OCI-LY7 (cell line): ENCODE measurements around the gene TMBIM1. TPM values are rescaled to one million over a fixed set of nuclear protein-coding genes. Genes with fewer than 3 reads are reported as not detected.

Source experiments
- BruUV-seq: library from RNA; stranded (reverse); fragments of 400-500 nt; replicated peaks from 2 replicates; lab custom pipeline; 2021; lab: Mats Ljungman, UMichigan
- CTCF ChIA-PET: fragments of 300-600 bp; sonication (Branson Sonifier 250); formaldehyde crosslinking; loops from one replicate; lab custom pipeline; 2022; ENCODE audit warnings: antibody characterized with exemption; ENCODE audit not compliant: unreplicated experiment; lab: Charles Lee
- POLR2A ChIA-PET: fragments of 300-600 bp; sonication (Branson Sonifier 250); formaldehyde crosslinking; loops from one replicate; lab custom pipeline; 2022; ENCODE audit warnings: antibody characterized with exemption; lab: Charles Lee
- DNase-seq: peaks from one replicate; pipeline ENCODE4 v3.0.0-alpha.2; 2015; ENCODE audit warnings: low spot score
- H2AFZ ChIP-seq: fragments of 200-600 bp; sonication (generic), shearing (Covaris generic); 2 replicates; pipeline ENCODE4 v1.6.1; 2014; ENCODE audit warnings: mild to moderate bottlenecking, antibody characterized with exemption, low read length, moderate library complexity
- H3K27ac ChIP-seq: fragments of 200-600 bp; sonication (generic); 2 replicates; pipeline ENCODE4 v1.5.1; 2014; ENCODE audit warnings: mixed run types, low read depth, mild to moderate bottlenecking, moderate library complexity, low read length, inconsistent platforms; ENCODE audit not compliant: poor library complexity, severe bottlenecking
- H3K36me3 ChIP-seq: fragments of 200-600 bp; sonication (generic); 2 replicates; pipeline ENCODE4 v1.6.1; 2014; ENCODE audit warnings: mild to moderate bottlenecking, antibody characterized with exemption, low read length, moderate library complexity, mixed read lengths; ENCODE audit not compliant: insufficient read depth
- H3K4me1 ChIP-seq: fragments of 200-600 bp; sonication (generic); 2 replicates; pipeline ENCODE4 v1.5.1; 2014; ENCODE audit warnings: mild to moderate bottlenecking, low read length; ENCODE audit not compliant: insufficient read depth, poor library complexity, severe bottlenecking
- H3K4me2 ChIP-seq: fragments of 200-600 bp; sonication (generic); 2 replicates; pipeline ENCODE4 v1.6.1; 2014; ENCODE audit warnings: mild to moderate bottlenecking, low read length
- H3K4me3 ChIP-seq: fragments of 200-600 bp; sonication (generic); 2 replicates; pipeline ENCODE4 v1.5.1; 2014; ENCODE audit warnings: mild to moderate bottlenecking, low read depth, low read length; ENCODE audit not compliant: poor library complexity, severe bottlenecking
- H3K79me2 ChIP-seq: fragments of 200-600 bp; sonication (generic); 2 replicates; pipeline ENCODE4 v1.6.1; 2016; ENCODE audit warnings: low read depth, mild to moderate bottlenecking, low read length, moderate library complexity, mixed read lengths; ENCODE audit not compliant: insufficient read depth
- H3K9me2 ChIP-seq: fragments of 200-600 bp; sonication (generic); 2 replicates; pipeline ENCODE4 v1.6.1; 2016; ENCODE audit warnings: mild to moderate bottlenecking, low read length, mixed read lengths; ENCODE audit not compliant: insufficient read depth
- H3K9me3 ChIP-seq: fragments of 200-600 bp; sonication (generic); 2 replicates; pipeline ENCODE4 v1.6.1; 2014; ENCODE audit warnings: mild to moderate bottlenecking, mixed run types, low read length, mixed read lengths
- H4K20me1 ChIP-seq: fragments of 200-600 bp; sonication (generic); 2 replicates; pipeline ENCODE4 v1.6.1; 2014; ENCODE audit warnings: mild to moderate bottlenecking, antibody characterized with exemption, low read length, moderate library complexity, mixed read lengths; ENCODE audit not compliant: insufficient read depth
- CTCF ChIP-seq: fragments of 200-600 bp; sonication (generic); conservative IDR thresholded peaks from 2 replicates; pipeline ENCODE4 v1.5.1; 2014; ENCODE audit warnings: mild to moderate bottlenecking, antibody characterized with exemption, low read length, moderate library complexity, mixed read lengths
- EZH2phosphoT487 ChIP-seq: fragments of 200-600 bp; sonication (generic); IDR thresholded peaks from 2 replicates; pipeline ENCODE4 v1.6.1; 2018; ENCODE audit warnings: low read depth, borderline replicate concordance, mild to moderate bottlenecking, mixed run types, antibody characterized with exemption, low read length, moderate library complexity, mixed read lengths
- intact Hi-C: fragments of 100-400 bp; cut with micrococcal nuclease; formaldehyde crosslinking; loops from one replicate; pipeline ENCODE4 v1.10.0; 2022; ENCODE audit not compliant: unreplicated experiment
- total RNA-seq, 2 experiments: library from RNA; depleted of rRNA in 1 of 2; stranded (reverse); fragments of >200 nt in 1 of 2; shearing (Covaris generic) in 1 of 2; gene quantifications; 2 replicates each; pipeline ENCODE4 v1.2.3, GENCODE V29; 2014 to 2022

TMBIM1 gene
- total RNA-seq, 2 experiments from 2014 or later, result 27.6 to 30.3 TPM

GRCh38 chr2:218293715-218294429, 1.6 kb upstream of the TMBIM1 start:
- no peak overlapping the region for H3K27ac ChIP-seq
- H2AFZ ChIP-seq, result no peak overlapping the region; the same call in 1 of the 2 replicates
- H3K9me2 ChIP-seq, result no peaks in the 10 kb centered on the region
- ChIA-PET POLR2A (interaction anchor here (0.7 to 1.4 kb wide), 7 partner anchors 9 to 378 kb away, joined by 3 to 6 read pairs (median 3); partner anchors contain the start of genes AAMP, CTDSP1, PNKD and RNF25), CTCF (interaction anchor here (0.8 kb wide), 1 partner anchor 9 kb away, joined by 3 read pairs; no protein-coding TSS in a partner anchor)
- no peak overlapping the region for H3K4me3 ChIP-seq
- peaks cover 65% of the 10 kb centered on the region for H3K4me1 ChIP-seq
- no peaks in the 10 kb centered on the region for H3K36me3 ChIP-seq
- TF ChIP-seq CTCF, result no peak
- no peak for TF ChIP-seq EZH2phosphoT487
- no peaks in the 10 kb centered on the region for H3K9me3 ChIP-seq
- intact Hi-C loops, result loop anchor here (5.0 kb wide), 1 partner anchor 173 kb away; no protein-coding TSS in a partner anchor
- peaks cover 22% of the 10 kb centered on the region for H3K79me2 ChIP-seq
- no peaks in the 10 kb centered on the region for H4K20me1 ChIP-seq
- H3K4me2 ChIP-seq, result 0 out of 2 replicates have a peak overlapping the region, but pooled peaks have one; percentile 63
- no TSS peak for BruUV-seq
- DNase-seq, result no peak

GRCh38 chr2:218291318-218292047, 820 bp downstream of the TMBIM1 start:
- intact Hi-C loops, result loop anchor here (1.0 to 5.0 kb wide), 5 partner anchors 19 to 176 kb away; partner anchors contain the start of gene CTDSP1
- no TSS peak for BruUV-seq
- CTCF ChIA-PET, result interaction anchor here (1.1 to 3.3 kb wide), 5 partner anchors 9 to 65 kb away, joined by 3 to 17 read pairs (median 11); partner anchors contain the start of gene CATIP
- Histone ChIP-seq H3K36me3 (no peaks in the 10 kb centered on the region), H3K79me2 (peaks cover 41% of the 10 kb centered on the region), H3K4me3 (peak overlapping the region; percentile 89), H3K4me1 (peaks cover 74% of the 10 kb centered on the region), H3K9me2 (no peaks in the 10 kb centered on the region), H3K27ac (peak overlapping the region; percentile 91), H2AFZ (peak overlapping the region; percentile 74; the same call in 1 of the 2 replicates), H4K20me1 (no peaks in the 10 kb centered on the region), H3K4me2 (peak overlapping the region; percentile 94), H3K9me3 (no peaks in the 10 kb centered on the region)
- DNase-seq, result peak; percentile 41
- POLR2A ChIA-PET, result interaction anchor here (0.8 to 2.7 kb wide), 15 partner anchors 11 to 113 kb away, joined by 3 to 24 read pairs (median 5); partner anchors contain the start of genes AAMP, CATIP, CTDSP1 and PNKD
- no peak; the same call in 1 of the 2 replicates for TF ChIP-seq CTCF
- no peak for TF ChIP-seq EZH2phosphoT487
